Upper lobe of left lung (tissue), 4 donors: ENCODE data around the gene PRKAB1.

Experiments
- POLR2A ChIP-seq, 4 donors: fragments of 450-650 bp; IDR thresholded peaks; one replicate each; pipeline ENCODE4 v1.5.1; 2016 to 2017; ENCODE audit warnings: antibody characterized with exemption in 4 of 4, mild to moderate bottlenecking in 2 of 4
- POLR2AphosphoS5 ChIP-seq, 2 donors: sonication (generic); formaldehyde crosslinking; IDR thresholded peaks; one replicate each; pipeline ENCODE4 v1.5.1; 2017; ENCODE audit warnings: antibody characterized with exemption in 2 of 2
- TF ChIP-seq, protein P1 (sequence below), 6 experiments: fragments of 450-650 bp in 4 of 6; fragments of 200-600 bp in 2 of 6; sonication (generic) in 2 of 6; IDR thresholded peaks; one replicate each; pipeline ENCODE4 v1.5.1; 2016 to 2019; ENCODE audit warnings: antibody characterized with exemption in 6 of 6

DNA sequence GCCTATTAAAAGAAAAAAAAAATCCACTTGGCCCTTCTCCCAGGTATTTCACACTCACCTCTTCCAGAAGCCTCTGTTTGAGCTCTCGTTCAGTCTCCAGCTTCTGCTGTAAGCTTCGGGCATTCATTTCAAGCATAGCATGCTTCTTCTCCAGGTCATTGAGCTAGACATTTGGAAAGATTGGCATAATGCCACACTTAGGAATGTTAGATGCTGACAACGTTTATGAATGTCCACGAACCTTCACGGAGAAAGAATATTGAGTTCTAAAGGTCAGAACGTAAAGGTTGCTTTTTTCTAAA lies 60.5 kb downstream of the PRKAB1 start:
- TF ChIP-seq POLR2AphosphoS5 (IDR thresholded peaks at IDR 0.05) (no peak), POLR2A (IDR thresholded peaks at IDR 0.05) (no peak)
- TF ChIP-seq, protein P1, sequence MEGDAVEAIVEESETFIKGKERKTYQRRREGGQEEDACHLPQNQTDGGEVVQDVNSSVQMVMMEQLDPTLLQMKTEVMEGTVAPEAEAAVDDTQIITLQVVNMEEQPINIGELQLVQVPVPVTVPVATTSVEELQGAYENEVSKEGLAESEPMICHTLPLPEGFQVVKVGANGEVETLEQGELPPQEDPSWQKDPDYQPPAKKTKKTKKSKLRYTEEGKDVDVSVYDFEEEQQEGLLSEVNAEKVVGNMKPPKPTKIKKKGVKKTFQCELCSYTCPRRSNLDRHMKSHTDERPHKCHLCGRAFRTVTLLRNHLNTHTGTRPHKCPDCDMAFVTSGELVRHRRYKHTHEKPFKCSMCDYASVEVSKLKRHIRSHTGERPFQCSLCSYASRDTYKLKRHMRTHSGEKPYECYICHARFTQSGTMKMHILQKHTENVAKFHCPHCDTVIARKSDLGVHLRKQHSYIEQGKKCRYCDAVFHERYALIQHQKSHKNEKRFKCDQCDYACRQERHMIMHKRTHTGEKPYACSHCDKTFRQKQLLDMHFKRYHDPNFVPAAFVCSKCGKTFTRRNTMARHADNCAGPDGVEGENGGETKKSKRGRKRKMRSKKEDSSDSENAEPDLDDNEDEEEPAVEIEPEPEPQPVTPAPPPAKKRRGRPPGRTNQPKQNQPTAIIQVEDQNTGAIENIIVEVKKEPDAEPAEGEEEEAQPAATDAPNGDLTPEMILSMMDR (IDR thresholded peaks at IDR 0.05) = no peak
